Activated CD4-positive, alpha-beta T cell treated with anti-CD3 and anti-CD28 coated beads, Interleukin-2, Interleukin-6, amounts not matched to agents 100 ng/mL and 50 ng/mL, durations not matched to agents 16 hours and 8 hours (primary cell): Measurements from ENCODE around the gene SLC30A3.

Experiments used
- DNase-seq: peaks from one replicate; pipeline ENCODE4 v3.0.0-alpha.2; 2020

SLC30A3 gene

DNA sequence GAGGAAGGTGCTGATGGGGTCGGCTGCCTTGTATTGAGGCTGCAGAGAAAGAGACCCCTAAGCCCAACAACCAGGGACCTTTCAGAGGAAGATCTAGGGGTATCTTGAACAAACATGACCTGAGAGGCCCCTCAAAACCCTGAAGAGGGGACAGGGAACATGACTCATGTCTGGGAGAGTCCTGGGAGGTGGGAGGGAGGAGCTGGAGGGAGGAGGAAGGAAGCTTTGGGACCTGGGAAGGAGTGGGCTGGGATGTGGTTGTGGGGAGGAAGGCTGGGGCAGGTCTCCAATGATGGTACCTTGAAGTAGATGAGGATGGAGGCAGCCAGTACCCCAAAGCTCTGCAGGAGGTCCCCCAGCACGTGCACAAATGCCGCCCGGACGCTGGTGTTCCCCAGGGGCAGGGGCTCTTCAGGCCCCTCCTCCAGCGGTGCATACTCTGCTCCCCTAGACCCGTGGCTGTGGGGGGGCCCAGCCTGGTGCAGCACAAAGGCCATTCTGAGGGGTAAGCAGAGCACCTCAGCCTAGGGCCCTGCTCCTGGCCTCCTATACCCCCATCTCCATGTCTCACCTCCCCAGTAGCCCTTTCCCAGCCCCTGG is 5.9 kb downstream of the SLC30A3 start:
- DNase-seq, result no peak

DNA sequence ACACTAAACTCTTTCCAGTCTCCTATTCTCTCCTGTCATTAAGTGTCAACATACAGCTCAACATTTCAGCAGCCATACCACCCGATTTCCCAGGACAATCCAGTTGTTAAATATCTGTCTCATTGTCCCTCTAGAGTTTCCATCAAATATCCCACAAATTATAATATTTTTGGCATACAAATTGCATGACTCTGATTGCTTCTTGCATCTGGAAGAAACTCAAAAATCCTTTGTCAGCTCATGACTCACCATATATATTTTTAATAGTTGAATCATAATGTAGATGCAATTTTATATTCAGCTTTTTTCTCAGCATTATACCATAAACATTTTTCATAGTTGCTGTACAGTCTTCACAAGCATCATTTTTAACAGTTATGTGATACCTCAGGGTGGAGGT is 7.2 kb downstream of the SLC30A3 start:
- DNase-seq, result no peak

DNA sequence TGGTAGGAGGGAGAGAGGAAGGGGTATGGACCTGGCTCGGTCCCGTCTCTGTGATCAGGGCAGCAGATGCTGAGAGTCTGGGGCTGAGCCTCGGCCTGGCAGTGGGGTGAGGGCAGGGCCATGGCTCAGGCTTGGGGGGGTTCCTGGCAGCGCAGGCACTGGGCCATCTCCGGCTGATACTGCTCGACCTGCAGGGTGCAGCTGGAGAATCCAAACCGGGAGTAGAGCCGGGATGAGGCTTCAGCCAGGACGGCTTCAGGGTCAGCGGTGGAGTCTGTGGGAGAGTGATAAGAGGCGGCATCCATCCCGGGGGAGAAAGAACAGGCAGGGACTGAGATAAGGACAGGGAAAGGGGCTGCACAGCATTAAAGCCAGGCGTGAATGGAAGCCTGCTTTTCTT is 7.7 kb downstream of the SLC30A3 start:
- no peak for DNase-seq

DNA sequence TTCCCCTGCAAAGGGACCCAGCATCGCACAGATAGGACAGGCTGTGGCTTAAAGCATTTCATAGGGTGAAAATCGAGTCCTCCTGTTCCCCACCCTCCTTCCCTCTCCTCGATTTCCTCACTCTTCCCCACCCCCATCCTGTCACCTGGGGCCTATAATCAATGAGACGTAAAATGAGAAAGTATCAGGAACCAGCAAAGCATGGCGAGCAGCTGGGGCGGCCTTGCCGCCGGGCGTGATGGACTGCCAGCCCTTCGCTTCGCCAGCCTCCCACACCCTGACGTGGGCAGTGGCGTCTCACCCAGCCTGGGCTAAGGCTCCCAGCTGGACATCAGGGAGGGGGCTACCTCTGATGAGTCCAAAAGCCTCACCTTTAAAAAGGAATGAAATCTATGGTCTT is 11.1 kb downstream of the SLC30A3 start:
- no peak for DNase-seq

DNA sequence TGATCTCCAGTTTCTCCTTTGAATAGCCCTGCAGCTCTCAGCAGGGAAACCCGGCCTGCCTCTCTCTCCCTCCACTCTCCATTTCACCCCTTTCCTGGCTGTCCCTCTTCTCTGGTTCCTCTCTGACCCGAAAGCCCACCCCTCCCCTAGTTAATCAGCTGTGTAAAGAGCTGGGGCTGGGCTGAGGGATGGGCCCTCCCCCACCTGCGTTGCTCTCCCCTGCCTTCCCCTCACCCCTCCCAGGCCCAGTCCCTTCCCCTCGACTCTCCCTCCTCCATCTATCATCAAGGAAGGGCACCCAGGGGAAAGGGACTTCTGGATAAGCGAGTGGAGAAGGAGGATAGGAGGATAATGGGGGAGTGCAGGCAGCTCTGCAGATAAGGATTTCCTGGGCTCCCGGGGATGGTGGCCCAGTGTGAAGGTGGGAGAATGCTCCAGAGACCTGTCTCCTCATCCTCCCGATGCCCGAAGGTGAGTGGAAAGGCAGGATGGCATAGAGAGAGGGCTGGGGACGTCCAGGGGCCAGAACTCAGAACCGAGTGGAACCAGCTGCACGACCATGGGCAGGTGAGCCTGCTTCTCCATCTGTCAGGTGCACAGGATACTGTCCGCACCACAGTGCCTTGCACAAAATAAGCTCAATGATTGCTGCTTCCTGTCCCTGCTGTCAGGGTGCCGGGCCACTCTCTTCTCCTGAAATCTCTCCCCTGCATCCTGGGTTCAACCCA is 12.0 kb downstream of the SLC30A3 start:
- DNase-seq, result no peak

DNA sequence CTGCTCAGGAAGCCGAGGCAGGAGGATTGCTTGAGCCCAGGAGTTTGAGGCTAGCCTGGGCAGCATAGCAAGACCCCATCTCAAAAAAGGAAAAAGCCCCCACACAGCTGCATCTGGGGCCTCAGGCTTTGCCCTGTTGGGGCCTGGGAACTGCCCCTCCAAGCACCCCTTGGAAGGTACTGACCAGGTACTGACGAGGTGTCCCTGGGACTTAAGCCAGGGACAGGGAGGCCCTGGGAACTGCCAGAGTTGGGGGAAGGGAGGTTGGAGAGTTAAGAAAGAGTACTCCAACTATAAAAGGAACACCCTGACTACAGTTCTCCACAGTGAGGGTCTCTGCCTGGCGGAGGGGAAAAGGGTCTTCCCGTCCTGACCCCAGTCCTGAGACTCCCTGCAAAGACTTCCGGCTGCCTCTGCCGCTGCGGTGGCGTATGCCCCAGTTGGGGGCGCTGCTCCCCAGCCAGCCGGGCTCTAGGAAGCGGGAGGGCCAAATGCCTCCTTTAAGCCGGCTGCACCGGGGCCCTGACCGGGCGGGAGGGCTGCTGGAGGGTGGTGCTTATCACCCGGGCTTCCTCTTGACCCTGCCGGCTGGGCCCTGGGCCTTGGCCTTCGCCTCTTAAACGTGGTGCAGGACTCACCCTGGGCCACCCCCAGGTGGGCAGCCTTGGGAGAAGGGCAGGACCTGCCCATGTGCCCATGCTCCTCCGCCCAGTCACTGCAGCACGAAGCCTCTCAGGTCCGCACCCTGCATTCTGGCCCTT is 12.8 kb downstream of the SLC30A3 start:
- DNase-seq, result peak; percentile 68

DNA sequence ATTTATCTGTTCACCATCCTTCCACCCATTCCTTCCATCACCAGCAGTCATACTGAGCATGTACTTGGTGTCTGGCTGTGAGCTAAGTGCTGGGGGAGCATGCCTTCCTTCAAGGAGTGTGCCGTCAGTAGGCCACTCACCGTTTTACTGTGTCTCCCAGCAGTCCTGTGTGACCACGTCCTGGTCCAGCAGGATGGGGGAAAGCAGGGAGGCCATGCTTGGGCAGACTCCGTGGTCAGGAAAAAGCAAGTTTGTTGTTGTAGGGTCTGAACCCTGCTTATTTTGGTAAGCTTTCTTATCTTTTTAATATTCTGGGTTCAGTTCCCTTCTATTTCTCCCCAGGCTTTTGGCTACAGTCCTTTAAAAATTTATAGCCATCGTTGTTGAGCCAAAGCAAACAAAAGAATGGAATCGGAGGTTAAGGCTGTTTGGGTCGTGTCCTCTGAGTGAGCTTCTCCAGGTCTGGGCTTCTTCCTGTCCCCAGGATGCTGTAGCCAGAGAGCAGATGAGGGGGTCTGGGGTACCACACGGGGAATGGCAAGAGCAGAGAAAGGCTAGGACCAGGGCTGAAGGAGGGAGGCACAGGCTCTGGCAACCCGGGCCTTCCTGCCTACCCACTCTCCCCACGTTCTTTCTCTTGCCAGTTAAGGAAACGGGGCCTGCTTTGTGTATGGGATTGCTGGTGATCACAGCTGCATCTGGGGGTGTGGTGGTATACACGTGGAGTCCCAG is 13.5 kb downstream of the SLC30A3 start:
- DNase-seq, result no peak

DNA sequence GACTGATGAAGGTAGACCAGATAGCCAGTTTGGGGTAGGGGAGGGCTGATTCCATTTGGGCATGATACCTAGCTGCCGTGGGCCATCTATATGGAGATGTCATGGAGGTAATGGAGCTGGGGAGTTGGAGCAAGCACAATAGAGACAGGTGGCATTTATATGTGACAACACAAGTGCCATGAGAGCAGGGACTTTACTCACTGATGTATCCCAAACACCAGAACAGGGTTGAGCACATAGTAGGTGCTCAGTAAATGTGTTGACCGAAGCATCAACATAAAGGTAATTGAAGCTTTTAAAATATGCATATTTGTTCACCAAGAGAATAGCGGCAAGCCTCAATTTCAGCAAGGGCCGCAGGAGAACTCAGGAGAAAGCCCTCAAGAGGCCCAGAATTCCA is 15.0 kb downstream of the SLC30A3 start:
- DNase-seq, result no peak

DNA sequence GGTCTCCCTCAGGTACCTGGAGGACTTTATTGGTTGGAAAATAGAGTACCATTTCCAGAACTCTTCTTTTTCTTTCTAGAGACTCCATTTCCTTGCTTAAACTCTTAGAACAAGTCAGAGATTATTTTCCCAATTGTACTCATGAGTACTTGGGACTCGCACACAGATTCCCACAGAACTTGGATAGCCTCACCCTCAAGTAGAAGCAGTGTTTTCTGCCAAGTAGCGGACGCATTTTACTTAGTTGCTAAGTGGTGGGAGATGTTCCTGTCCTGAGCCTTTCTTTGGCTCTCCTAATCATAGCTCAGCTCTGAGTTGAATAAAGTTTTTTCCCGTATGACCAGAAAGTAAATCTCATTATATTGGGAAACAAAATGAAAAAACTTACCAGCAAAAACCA is 17.2 kb downstream of the SLC30A3 start:
- DNase-seq, result no peak

DNA sequence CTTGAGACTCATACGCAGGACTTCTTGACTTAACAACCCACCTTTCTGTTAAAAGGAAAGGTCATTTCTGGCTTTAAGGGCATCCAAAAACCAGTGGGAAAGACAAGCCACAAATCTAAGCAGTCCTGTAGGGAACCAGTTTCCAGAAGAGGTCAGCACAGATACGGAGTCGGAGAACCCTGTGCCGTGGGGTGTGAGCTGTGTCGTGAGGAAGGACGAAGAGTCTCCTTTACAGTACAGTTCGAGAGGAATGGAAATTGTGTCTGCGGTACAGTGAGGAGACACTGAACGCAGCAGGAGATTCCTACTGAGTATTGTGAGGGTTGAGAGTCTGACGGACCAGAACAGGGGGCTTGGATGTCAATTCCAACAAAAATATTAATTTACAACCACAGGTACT is 17.7 kb downstream of the SLC30A3 start:
- no peak for DNase-seq

DNA sequence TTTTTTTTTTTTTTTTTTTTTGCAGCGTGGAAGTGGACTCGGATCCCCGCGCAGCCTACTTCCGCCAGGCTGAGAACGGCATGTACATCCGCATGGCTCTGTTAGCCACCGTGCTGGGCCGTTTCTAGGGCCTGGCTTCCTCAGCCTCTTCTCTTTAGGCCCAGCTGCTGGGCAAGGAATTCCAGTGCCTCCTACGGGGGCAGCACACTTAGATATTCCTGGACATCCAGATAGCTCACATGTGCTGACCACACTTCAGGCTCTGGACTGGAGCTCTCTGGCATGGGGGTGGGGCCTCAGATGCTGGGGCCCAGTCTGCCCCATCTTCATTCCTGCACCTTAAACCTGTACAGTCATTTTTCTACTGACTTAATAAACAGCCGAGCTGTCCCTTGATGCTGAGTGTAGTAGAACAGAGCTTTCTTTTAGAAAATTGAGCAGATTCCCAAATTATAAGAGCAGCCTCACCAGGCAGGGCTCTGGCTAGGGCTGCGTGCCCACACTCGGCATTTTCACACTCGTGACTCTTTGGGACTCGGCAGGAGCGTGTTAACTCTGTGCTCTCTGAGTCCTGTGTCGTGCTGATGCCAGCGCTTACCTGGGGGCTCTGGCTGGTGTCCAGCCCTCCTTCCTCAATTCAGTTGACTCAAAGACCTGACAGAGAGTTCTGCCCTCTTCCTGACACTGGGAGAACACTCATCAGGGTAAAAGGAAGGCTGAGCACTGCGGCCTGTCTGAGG is 19.3 kb downstream of the SLC30A3 start:
- no peak for DNase-seq

DNA sequence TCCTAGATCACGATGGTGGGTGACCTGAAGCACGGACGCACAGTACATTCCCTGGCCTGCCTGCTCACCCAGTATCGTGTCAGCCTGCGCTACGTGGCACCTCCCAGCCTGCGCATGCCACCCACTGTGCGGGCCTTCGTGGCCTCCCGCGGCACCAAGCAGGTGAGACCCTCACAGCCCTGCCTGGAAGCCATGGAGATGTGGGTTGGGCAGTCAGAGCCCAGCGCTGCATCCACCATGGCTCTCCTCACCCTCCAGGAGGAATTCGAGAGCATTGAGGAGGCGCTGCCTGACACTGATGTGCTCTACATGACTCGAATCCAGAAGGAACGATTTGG is 20.3 kb downstream of the SLC30A3 start:
- DNase-seq, result no peak

DNA sequence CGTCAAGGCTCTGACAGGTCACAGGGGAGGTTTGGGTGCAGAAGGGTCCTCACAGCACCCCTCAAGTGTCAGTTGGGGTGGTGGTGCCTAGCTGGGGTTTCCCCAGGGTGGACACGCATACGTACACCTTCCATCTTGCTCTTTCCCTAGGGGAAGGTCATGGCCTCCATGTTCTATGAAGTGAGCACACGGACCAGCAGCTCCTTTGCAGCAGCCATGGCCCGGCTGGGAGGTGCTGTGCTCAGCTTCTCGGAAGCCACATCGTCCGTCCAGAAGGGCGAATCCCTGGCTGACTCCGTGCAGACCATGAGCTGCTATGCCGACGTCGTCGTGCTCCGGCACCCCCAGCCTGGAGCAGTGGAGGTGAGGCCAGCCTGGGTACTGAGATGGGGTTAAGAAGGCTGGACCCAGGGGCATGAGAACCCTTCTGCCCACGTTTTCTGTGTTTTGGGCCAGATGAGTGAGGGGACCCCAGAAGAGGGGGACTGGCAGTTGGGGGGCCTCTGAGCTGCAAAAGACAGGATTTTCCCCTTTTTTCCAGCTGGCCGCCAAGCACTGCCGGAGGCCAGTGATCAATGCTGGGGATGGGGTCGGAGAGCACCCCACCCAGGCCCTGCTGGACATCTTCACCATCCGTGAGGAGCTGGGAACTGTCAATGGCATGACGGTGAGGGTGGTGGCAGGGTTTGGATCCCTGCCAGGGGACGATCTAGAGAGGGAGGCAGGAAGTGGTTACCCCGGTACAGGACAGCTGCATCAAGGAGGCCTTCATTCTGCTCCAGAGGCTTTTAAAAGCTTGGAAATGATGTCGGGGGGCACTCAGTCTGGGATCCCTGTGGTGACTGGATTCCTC is 20.9 kb downstream of the SLC30A3 start:
- no peak for DNase-seq

DNA sequence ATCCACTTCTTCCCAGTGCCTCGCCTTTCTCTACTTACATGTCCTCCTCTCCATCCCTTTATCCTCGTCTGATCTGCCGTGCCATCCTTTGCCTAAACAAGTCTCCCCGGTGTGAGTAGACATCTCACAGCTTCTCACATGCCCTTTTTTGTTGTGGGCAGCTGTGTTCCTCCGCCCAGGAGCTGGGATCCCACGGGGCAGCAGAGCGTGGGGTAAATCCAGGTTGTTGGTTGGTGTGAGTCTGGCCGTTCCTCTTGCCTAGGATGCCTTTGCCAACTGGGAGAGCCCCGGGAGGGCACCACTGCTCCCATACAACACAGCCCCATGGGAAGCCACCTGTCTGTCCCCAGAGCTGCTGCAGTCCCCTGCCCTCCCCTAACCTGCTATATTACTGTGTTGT is 22.4 kb downstream of the SLC30A3 start:
- DNase-seq, result no peak

DNA sequence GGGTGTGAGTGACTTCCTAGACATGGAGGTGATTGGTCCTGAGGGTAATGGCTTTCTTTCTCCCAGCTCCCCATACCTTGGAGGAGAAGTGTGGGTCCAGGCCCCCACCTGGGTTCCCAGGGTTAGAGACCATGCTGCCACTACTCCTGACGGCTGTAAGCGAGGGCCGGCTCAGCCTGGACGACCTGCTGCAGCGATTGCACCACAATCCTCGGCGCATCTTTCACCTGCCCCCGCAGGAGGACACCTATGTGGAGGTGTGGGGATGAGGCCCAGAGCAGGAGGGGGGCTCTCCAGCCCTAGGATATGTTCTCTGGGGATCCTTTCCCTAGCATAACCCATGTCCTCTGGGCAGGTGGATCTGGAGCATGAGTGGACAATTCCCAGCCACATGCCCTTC is 23.9 kb downstream of the SLC30A3 start:
- DNase-seq, result no peak

DNA sequence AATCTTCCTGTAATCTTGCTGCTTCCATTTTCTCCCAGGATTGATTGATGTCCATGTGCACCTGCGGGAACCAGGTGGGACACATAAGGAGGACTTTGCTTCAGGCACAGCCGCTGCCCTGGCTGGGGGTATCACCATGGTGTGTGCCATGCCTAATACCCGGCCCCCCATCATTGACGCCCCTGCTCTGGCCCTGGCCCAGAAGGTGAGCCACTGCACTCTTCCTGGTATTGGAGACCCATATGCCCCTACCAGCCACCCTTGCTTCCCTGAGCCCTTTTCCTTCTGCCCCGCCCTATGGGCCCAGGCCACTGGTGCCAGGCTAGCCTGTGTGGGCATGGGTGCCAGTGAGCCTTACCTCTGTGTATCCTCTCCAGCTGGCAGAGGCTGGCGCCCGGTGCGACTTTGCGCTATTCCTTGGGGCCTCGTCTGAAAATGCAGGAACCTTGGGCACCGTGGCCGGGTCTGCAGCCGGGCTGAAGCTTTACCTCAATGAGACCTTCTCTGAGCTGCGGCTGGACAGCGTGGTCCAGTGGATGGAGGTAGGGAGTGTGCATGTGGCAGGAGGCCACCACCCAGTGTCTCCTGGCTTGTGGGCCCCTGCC is 25.4 kb downstream of the SLC30A3 start:
- DNase-seq, result no peak

DNA sequence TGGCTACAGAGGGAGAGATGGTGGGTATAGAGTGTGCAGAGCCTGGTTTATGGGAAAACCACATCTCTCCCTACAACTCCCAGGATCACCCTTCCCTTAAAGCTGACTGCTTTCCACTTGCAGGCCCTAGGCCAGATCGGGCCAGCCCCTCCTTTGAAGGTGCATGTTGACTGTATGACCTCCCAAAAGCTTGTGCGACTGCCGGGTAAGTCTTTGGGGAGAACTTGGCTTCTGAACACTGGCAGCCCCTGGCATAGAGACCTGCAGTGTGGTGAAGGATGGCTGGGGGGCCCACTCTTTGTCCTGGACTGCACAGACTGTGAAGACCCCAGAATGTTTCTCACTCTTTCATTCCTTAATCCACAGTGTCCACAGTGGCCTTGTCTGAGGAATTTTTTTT is 26.2 kb downstream of the SLC30A3 start:
- no peak for DNase-seq

DNA sequence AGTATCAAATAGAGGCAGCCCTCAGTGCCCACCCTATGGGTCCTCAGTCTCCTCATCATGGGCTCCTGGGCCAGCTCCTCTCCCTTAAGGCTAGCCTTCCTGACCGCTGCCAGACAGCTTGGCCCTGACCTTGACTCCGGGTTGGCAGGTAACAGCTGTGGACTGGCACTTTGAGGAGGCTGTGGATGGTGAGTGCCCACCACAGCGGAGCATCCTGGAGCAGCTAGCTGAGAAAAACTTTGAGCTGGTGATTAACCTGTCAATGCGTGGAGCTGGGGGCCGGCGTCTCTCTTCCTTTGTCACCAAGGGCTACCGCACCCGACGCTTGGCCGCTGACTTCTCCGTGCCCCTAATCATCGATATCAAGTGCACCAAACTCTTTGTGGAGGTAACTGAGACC is 26.7 kb downstream of the SLC30A3 start:
- DNase-seq, result no peak

DNA sequence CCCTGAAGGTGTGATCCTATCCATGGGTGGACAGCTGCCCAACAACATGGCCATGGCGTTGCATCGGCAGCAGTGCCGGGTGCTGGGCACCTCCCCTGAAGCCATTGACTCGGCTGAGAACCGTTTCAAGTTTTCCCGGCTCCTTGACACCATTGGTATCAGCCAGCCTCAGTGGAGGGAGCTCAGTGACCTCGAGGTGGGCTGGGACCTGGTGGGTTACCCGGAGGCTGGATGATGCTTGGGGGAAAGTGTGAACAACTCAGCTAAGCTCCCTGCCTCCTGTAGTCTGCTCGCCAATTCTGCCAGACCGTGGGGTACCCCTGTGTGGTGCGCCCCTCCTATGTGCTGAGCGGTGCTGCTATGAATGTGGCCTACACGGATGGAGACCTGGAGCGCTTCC is 29.5 kb downstream of the SLC30A3 start:
- no peak for DNase-seq

DNA sequence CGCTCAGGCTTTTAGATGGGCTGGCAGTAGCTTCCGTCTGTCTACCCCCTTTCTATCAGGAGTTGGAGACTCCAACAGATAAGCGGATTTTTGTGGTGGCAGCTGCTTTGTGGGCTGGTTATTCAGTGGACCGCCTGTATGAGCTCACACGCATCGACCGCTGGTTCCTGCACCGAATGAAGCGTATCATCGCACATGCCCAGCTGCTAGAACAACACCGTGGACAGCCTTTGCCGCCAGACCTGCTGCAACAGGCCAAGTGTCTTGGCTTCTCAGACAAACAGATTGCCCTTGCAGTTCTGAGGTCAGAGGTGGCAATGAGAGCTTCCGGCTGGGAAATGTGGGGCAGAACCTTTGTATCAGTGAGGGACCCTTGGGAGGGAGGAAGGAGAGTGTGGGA is 30.9 kb downstream of the SLC30A3 start:
- no peak for DNase-seq

DNA sequence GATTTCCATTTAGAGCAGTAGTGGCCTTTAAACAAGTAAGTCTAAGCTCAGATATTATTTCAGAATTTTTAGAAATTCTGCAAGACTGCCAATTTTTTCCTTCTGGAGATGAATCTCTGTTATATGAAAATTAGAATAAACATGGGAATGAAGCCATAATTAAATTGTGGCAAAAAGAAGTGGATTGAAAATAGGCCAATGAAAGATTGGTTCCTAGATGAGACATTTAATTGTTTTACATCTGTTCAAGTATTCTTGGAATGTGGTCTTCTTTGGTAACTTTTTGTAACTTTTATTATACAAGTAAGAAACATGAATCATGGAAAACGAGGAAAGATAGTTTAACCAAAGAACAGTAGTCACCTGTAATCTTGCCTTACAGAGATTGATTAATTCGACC is 35.3 kb downstream of the SLC30A3 start:
- DNase-seq, result no peak

DNA sequence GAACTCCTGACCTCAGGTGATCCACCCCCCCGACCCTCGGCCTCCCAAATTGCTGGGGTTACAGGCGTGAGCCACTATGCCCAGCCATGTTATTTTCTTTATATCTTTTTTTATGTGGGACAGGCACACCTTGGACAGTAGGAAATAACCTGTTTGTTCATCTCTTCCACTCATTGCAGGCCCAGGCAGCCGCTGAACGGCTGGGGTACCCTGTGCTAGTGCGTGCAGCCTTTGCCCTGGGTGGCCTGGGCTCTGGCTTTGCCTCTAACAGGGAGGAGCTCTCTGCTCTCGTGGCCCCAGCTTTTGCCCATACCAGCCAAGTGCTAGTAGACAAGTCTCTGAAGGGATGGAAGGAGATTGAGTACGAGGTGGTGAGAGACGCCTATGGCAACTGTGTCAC is 37.3 kb downstream of the SLC30A3 start:
- DNase-seq, result no peak
